ENCODE results near the gene MAP2K3.
"Not testable (repeated sequence)": the region's sequence is repeated elsewhere in the genome, so short reads cannot be mapped to it uniquely, and the experiment has no call there.

Gene MAP2K3

GRCh38 chr17:21321061-21321460 lies 36.5 kb downstream of the MAP2K3 start:
- not testable (repeated sequence) for H3K36me3 ChIP-seq (ENCODE audit: control insufficient read depth in 2 of 2, insufficient read depth in 2 of 2, low read length in 2 of 2); H3K27ac ChIP-seq (ENCODE audit: low read length); H3K9ac ChIP-seq (ENCODE audit: low read length in 2 of 2); H3K9me3 ChIP-seq (ENCODE audit: control insufficient read depth in 2 of 2, low read length in 2 of 2); H3K4me3 ChIP-seq (ENCODE audit: low read length in 2 of 2); H3K27me3 ChIP-seq (ENCODE audit: control insufficient read depth in 1 of 2, insufficient read depth in 2 of 2, low read length in 2 of 2); H3K4me1 ChIP-seq (ENCODE audit: control insufficient read depth, insufficient read depth, low read length)

- not testable (repeated sequence) for H3K36me3 ChIP-seq (ENCODE audit: control insufficient read depth in 2 of 2, insufficient read depth in 2 of 2, low read length in 2 of 2); H3K9me3 ChIP-seq (ENCODE audit: control insufficient read depth in 2 of 2, low read length in 2 of 2); H3K27me3 ChIP-seq (ENCODE audit: control insufficient read depth in 1 of 2, insufficient read depth in 2 of 2, low read length in 2 of 2); H3K4me1 ChIP-seq (ENCODE audit: control insufficient read depth, insufficient read depth, low read length); H3K9ac ChIP-seq (ENCODE audit: low read length in 2 of 2); H3K27ac ChIP-seq (ENCODE audit: low read length); H3K4me3 ChIP-seq (ENCODE audit: low read length in 2 of 2)
Observed at GRCh38 chr17:21321744-21322191, 37.3 kb downstream of the MAP2K3 start.

GRCh38 chr17:21323257-21324111 lies 39.0 kb downstream of the MAP2K3 start:
- not testable (repeated sequence) for H3K4me1 ChIP-seq (ENCODE audit: control insufficient read depth, insufficient read depth, low read length); H3K9me3 ChIP-seq (ENCODE audit: control insufficient read depth in 2 of 2, low read length in 2 of 2); H3K9ac ChIP-seq (ENCODE audit: low read length in 2 of 2); H3K36me3 ChIP-seq (ENCODE audit: control insufficient read depth in 2 of 2, insufficient read depth in 2 of 2, low read length in 2 of 2); H3K27me3 ChIP-seq (ENCODE audit: control insufficient read depth in 1 of 2, insufficient read depth in 2 of 2, low read length in 2 of 2); H3K27ac ChIP-seq (ENCODE audit: low read length)
- H3K4me3 ChIP-seq (ENCODE audit: low read length in 2 of 2), result peak overlapping the region; percentile 79 to 81

GRCh38 chr17:21324741-21325140 lies 40.2 kb downstream of the MAP2K3 start:
- H3K4me1 ChIP-seq (ENCODE audit: control insufficient read depth, insufficient read depth, low read length); H3K4me3 ChIP-seq (ENCODE audit: low read length in 2 of 2); H3K27me3 ChIP-seq (ENCODE audit: control insufficient read depth in 1 of 2, insufficient read depth in 2 of 2, low read length in 2 of 2); H3K27ac ChIP-seq (ENCODE audit: low read length); H3K9ac ChIP-seq (ENCODE audit: low read length in 2 of 2); H3K36me3 ChIP-seq (ENCODE audit: control insufficient read depth in 2 of 2, insufficient read depth in 2 of 2, low read length in 2 of 2); H3K9me3 ChIP-seq (ENCODE audit: control insufficient read depth in 2 of 2, low read length in 2 of 2): not testable (repeated sequence)

- not testable (repeated sequence) for H3K4me3 ChIP-seq (ENCODE audit: low read length in 2 of 2); H3K4me1 ChIP-seq (ENCODE audit: control insufficient read depth, insufficient read depth, low read length); H3K36me3 ChIP-seq (ENCODE audit: control insufficient read depth in 2 of 2, insufficient read depth in 2 of 2, low read length in 2 of 2); H3K27me3 ChIP-seq (ENCODE audit: control insufficient read depth in 1 of 2, insufficient read depth in 2 of 2, low read length in 2 of 2); H3K9me3 ChIP-seq (ENCODE audit: control insufficient read depth in 2 of 2, low read length in 2 of 2); H3K9ac ChIP-seq (ENCODE audit: low read length in 2 of 2); H3K27ac ChIP-seq (ENCODE audit: low read length)
Observed at GRCh38 chr17:21327921-21328320, 43.4 kb downstream of the MAP2K3 start.

GRCh38 chr17:21328778-21329177 lies 44.3 kb downstream of the MAP2K3 start:
- H3K9ac ChIP-seq (ENCODE audit: low read length in 2 of 2); H3K4me1 ChIP-seq (ENCODE audit: control insufficient read depth, insufficient read depth, low read length): not testable (repeated sequence)

GRCh38 chr17:21330436-21331160 lies 46.1 kb downstream of the MAP2K3 start:
- H3K4me3 ChIP-seq (ENCODE audit: low read length in 2 of 2), result no peak overlapping the region
- no peaks in the 10 kb centered on the region for H3K36me3 ChIP-seq (ENCODE audit: control insufficient read depth in 2 of 2, insufficient read depth in 2 of 2, low read length in 2 of 2)
- peaks cover 0 to 3% of the 10 kb centered on the region in 2 donors for H3K27me3 ChIP-seq (ENCODE audit: control insufficient read depth in 1 of 2, insufficient read depth in 2 of 2, low read length in 2 of 2)
- no peak overlapping the region for H3K27ac ChIP-seq (ENCODE audit: low read length)
- H3K9ac ChIP-seq (ENCODE audit: low read length in 2 of 2), result no peak overlapping the region
- H3K4me1 ChIP-seq (ENCODE audit: control insufficient read depth, insufficient read depth, low read length), result no peaks in the 10 kb centered on the region
- H3K9me3 ChIP-seq (ENCODE audit: control insufficient read depth in 2 of 2, low read length in 2 of 2), result peaks cover 0 to 3% of the 10 kb centered on the region in 2 donors

More at GRCh38 chr17:21328778-21329177, 44.3 kb downstream of the MAP2K3 start:
- not testable (repeated sequence) for H3K4me3 ChIP-seq (ENCODE audit: low read length in 2 of 2); H3K27me3 ChIP-seq (ENCODE audit: control insufficient read depth in 1 of 2, insufficient read depth in 2 of 2, low read length in 2 of 2); H3K9me3 ChIP-seq (ENCODE audit: control insufficient read depth in 2 of 2, low read length in 2 of 2); H3K36me3 ChIP-seq (ENCODE audit: control insufficient read depth in 2 of 2, insufficient read depth in 2 of 2, low read length in 2 of 2); H3K27ac ChIP-seq (ENCODE audit: low read length)

- not testable (repeated sequence) for H3K36me3 ChIP-seq (ENCODE audit: control insufficient read depth in 2 of 2, insufficient read depth in 2 of 2, low read length in 2 of 2); H3K27ac ChIP-seq (ENCODE audit: low read length); H3K27me3 ChIP-seq (ENCODE audit: control insufficient read depth in 1 of 2, insufficient read depth in 2 of 2, low read length in 2 of 2); H3K4me1 ChIP-seq (ENCODE audit: control insufficient read depth, insufficient read depth, low read length); H3K4me3 ChIP-seq (ENCODE audit: low read length in 2 of 2); H3K9ac ChIP-seq (ENCODE audit: low read length in 2 of 2); H3K9me3 ChIP-seq (ENCODE audit: control insufficient read depth in 2 of 2, low read length in 2 of 2)
Observed at GRCh38 chr17:21336541-21337294, 52.2 kb downstream of the MAP2K3 start.

- H3K9ac ChIP-seq (ENCODE audit: low read length in 2 of 2); H3K4me1 ChIP-seq (ENCODE audit: control insufficient read depth, insufficient read depth, low read length); H3K36me3 ChIP-seq (ENCODE audit: control insufficient read depth in 2 of 2, insufficient read depth in 2 of 2, low read length in 2 of 2): not testable (repeated sequence)
Observed at GRCh38 chr17:21337981-21338625, 53.6 kb downstream of the MAP2K3 start.

GRCh38 chr17:21339011-21339410 lies 54.5 kb downstream of the MAP2K3 start:
- Histone ChIP-seq H3K9me3 (ENCODE audit: control insufficient read depth in 2 of 2, low read length in 2 of 2) (no peaks in the 10 kb centered on the region), H3K4me3 (ENCODE audit: low read length in 2 of 2) (no peak overlapping the region), H3K4me1 (ENCODE audit: control insufficient read depth, insufficient read depth, low read length) (no peaks in the 10 kb centered on the region), H3K9ac (ENCODE audit: low read length in 2 of 2) (no peak overlapping the region), H3K36me3 (ENCODE audit: control insufficient read depth in 2 of 2, insufficient read depth in 2 of 2, low read length in 2 of 2) (no peaks in the 10 kb centered on the region), H3K27me3 (ENCODE audit: control insufficient read depth in 1 of 2, insufficient read depth in 2 of 2, low read length in 2 of 2) (no peaks in the 10 kb centered on the region), H3K27ac (ENCODE audit: low read length) (no peak overlapping the region)

More at GRCh38 chr17:21337981-21338625, 53.6 kb downstream of the MAP2K3 start:
- not testable (repeated sequence) for H3K9me3 ChIP-seq (ENCODE audit: control insufficient read depth in 2 of 2, low read length in 2 of 2); H3K27ac ChIP-seq (ENCODE audit: low read length); H3K4me3 ChIP-seq (ENCODE audit: low read length in 2 of 2); H3K27me3 ChIP-seq (ENCODE audit: control insufficient read depth in 1 of 2, insufficient read depth in 2 of 2, low read length in 2 of 2)
